ENCODE results near the gene FNDC3A.

DNA sequence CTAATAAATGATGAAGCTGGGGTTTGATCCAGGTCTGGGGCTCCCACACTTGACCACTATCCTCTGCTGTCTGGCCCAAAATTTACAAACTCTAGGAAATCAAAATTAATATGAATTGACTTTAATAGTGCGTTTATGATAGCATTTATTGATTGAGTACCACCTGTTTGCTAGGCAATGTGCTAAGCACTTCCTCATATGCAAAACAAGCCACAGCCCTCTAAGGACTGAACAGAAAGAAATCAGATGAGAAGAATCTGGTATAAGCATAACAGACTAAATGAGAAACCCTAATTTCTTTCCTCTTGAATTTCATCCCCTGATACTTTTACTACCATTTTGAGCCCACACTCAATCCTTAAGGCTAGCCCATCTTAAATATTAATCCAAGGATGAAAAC is 237.8 kb downstream of the FNDC3A start:
- no peak for TF ChIP-seq POLR2AphosphoS5 (IDR thresholded peaks at IDR 0.05; ENCODE audit: low read depth, low read length)
- TF ChIP-seq, protein P1, sequence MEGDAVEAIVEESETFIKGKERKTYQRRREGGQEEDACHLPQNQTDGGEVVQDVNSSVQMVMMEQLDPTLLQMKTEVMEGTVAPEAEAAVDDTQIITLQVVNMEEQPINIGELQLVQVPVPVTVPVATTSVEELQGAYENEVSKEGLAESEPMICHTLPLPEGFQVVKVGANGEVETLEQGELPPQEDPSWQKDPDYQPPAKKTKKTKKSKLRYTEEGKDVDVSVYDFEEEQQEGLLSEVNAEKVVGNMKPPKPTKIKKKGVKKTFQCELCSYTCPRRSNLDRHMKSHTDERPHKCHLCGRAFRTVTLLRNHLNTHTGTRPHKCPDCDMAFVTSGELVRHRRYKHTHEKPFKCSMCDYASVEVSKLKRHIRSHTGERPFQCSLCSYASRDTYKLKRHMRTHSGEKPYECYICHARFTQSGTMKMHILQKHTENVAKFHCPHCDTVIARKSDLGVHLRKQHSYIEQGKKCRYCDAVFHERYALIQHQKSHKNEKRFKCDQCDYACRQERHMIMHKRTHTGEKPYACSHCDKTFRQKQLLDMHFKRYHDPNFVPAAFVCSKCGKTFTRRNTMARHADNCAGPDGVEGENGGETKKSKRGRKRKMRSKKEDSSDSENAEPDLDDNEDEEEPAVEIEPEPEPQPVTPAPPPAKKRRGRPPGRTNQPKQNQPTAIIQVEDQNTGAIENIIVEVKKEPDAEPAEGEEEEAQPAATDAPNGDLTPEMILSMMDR (IDR thresholded peaks at IDR 0.05), result no peak
